ENCODE data around the gene PIF1. TPM values are rescaled to one million over a fixed set of nuclear protein-coding genes. Genes with fewer than 3 reads are reported as not detected.

PIF1 gene
- total RNA-seq, 2 experiments from 2014 or later, result 0.22 to 0.27 TPM

GRCh38 chr15:64766058-64766457 lies 59.4 kb downstream of the PIF1 start:
- Mint-ChIP-seq H3K27ac (no peak overlapping the region), H3K4me3 (no peak overlapping the region), H3K4me1 (ENCODE audit: low read depth) (no peaks in the 10 kb centered on the region), H3K36me3 (ENCODE audit: low read depth) (no peaks in the 10 kb centered on the region), H3K9me3 (no peaks in the 10 kb centered on the region), H3K27me3 (no peaks in the 10 kb centered on the region)
- no peak for TF ChIP-seq CTCF (IDR thresholded peaks at IDR 0.05)
- Histone ChIP-seq H3K27ac (ENCODE audit: low read depth in 1 of 2, low read length in 2 of 2) (no peak overlapping the region), H3K36me3 (ENCODE audit: insufficient read depth, low read length) (no peaks in the 10 kb centered on the region), H3K4me3 (ENCODE audit: low read length) (no peak overlapping the region), H3K4me1 (ENCODE audit: insufficient read depth, low read length) (no peaks in the 10 kb centered on the region), H3K27me3 (ENCODE audit: control insufficient read depth in 1 of 2, insufficient read depth in 2 of 2, low read length in 2 of 2) (no peaks in the 10 kb centered on the region), H3K9me3 (ENCODE audit: control insufficient read depth in 1 of 2, insufficient read depth in 1 of 2, low read length in 2 of 2) (no peaks in the 10 kb centered on the region)
- DNase-seq (no peak), ATAC-seq (ENCODE audit: poor library complexity) (no peak)
- ChIA-PET POLR2A (no interaction called here), CTCF (no interaction called here)
- intact Hi-C loops (cut with DNase I, micrococcal nuclease), result no loop called here

Other genes starting within 250 kb of the PIF1 start
- not detected for gene RBPMS2, start 50.1 kb downstream of the PIF1 start, total RNA-seq
- 1 to 10 TPM; 5.6 to 5.9 TPM for gene PLEKHO2, start 16.3 kb upstream of the PIF1 start, total RNA-seq
- gene ANKDD1A, start 86.3 kb upstream of the PIF1 start, total RNA-seq, result 1 to 10 TPM in 1 of 2 experiments, under 1 TPM in 1; 0.95 to 1.9 TPM
- 10 to 100 TPM; 29.4 to 32.7 TPM for gene SPG21, start 164.3 kb upstream of the PIF1 start, total RNA-seq
- gene MTFMT, start 204.0 kb upstream of the PIF1 start, total RNA-seq, result 1 to 10 TPM; 3.4 to 5.8 TPM
- not detected for gene SLC51B, start 219.7 kb upstream of the PIF1 start, total RNA-seq
- gene RASL12, start 242.3 kb upstream of the PIF1 start, total RNA-seq, result not detected